SIG-M5 treated with dmso at 0.1 percent for 504 hours (cell line): ENCODE measurements around the gene LIX1L.

ENCODE experiments used
- DNase-seq: peaks from one replicate; lab custom pipeline; 2025; ENCODE audit not compliant: unreplicated experiment; lab: John Stamatoyannopoulos, UW

Gene LIX1L

GRCh38 chr1:145963265-145964019 is 5.6 kb upstream of the LIX1L start:
- DNase-seq = peak; percentile 43

GRCh38 chr1:145962157-145963102 is 4.6 kb upstream of the LIX1L start:
- DNase-seq = no peak

- peak; percentile 54 for DNase-seq
Observed at GRCh38 chr1:145961425-145962156, 3.8 kb upstream of the LIX1L start.

- no peak for DNase-seq
Observed at GRCh38 chr1:145961109-145961424, 3.2 kb upstream of the LIX1L start.

GRCh38 chr1:145960468-145961108 is 2.8 kb upstream of the LIX1L start:
- peak; percentile 37 for DNase-seq

- DNase-seq = no peak
Observed at GRCh38 chr1:145959957-145960467, 2.2 kb upstream of the LIX1L start.

- DNase-seq = no peak
Observed at GRCh38 chr1:145959333-145959732, 1.5 kb upstream of the LIX1L start.

- DNase-seq = no peak
Observed at GRCh38 chr1:145958734-145959133, 917 bp upstream of the LIX1L start.

GRCh38 chr1:145956781-145957442 is 905 bp downstream of the LIX1L start:
- DNase-seq = no peak

- no peak for DNase-seq
Observed at GRCh38 chr1:145956361-145956760, 1.5 kb downstream of the LIX1L start.

- DNase-seq = no peak
Observed at GRCh38 chr1:145955436-145955835, 2.4 kb downstream of the LIX1L start.

- no peak for DNase-seq
Observed at GRCh38 chr1:145953861-145954260, 4.0 kb downstream of the LIX1L start.

- DNase-seq = no peak
Observed at GRCh38 chr1:145952903-145953302, 4.9 kb downstream of the LIX1L start.

- no peak for DNase-seq
Observed at GRCh38 chr1:145951526-145951925, 6.3 kb downstream of the LIX1L start.

- no peak for DNase-seq
Observed at GRCh38 chr1:145949219-145949618, 8.6 kb downstream of the LIX1L start.

- no peak for DNase-seq
Observed at GRCh38 chr1:145947551-145947950, 10.3 kb downstream of the LIX1L start.

- DNase-seq = no peak
Observed at GRCh38 chr1:145946477-145946986, 11.3 kb downstream of the LIX1L start.

GRCh38 chr1:145944532-145944931 is 13.3 kb downstream of the LIX1L start:
- no peak for DNase-seq

- DNase-seq = no peak
Observed at GRCh38 chr1:145942871-145943270, 14.9 kb downstream of the LIX1L start.

GRCh38 chr1:145942405-145942804 is 15.4 kb downstream of the LIX1L start:
- DNase-seq = no peak
